NCI-H82 (cell line): ENCODE results near the gene CTDP1.

Experiments
- DNase-seq: peaks from one replicate; lab custom pipeline; 2025; lab: John Stamatoyannopoulos, UW

CTDP1 gene

DNA sequence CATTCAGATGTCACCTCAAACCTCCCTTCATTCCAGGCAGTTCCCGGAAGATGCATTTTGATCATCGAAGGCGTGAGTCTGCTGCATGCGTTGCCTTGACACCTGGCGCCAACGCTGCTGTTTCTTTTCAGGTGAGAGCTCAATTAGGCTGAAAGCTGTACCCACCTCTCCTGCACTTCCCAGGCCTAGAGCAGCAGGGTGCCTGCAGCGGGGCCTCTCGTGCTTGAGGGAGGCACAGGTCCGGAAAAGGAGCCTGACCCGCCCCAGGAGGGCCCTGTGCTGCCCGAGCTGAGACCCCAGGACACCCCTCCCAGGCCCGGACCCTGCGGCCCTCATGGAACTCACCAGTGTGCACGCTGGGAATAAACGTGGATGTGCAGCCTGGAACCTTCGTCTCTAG lies 86.7 kb downstream of the CTDP1 start:
- DNase-seq, result no peak

DNA sequence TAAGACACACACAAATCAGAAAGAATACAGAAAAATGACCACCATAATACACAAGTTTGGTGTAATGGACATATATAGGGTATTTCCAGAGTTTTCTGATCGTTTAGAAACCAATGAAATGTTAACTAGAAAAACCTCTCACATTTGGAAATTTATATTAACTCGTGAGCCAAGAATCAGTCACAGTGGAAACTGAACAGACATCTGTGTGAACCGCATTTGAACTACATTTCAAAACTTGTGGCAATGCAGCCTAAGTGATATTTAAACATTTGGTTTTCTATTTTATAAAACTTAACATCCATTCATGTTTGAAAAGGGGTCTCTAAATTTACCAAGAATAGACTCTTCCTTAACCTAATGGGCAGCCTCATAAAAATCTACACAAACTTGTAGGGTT lies 89.1 kb downstream of the CTDP1 start:
- no peak for DNase-seq

DNA sequence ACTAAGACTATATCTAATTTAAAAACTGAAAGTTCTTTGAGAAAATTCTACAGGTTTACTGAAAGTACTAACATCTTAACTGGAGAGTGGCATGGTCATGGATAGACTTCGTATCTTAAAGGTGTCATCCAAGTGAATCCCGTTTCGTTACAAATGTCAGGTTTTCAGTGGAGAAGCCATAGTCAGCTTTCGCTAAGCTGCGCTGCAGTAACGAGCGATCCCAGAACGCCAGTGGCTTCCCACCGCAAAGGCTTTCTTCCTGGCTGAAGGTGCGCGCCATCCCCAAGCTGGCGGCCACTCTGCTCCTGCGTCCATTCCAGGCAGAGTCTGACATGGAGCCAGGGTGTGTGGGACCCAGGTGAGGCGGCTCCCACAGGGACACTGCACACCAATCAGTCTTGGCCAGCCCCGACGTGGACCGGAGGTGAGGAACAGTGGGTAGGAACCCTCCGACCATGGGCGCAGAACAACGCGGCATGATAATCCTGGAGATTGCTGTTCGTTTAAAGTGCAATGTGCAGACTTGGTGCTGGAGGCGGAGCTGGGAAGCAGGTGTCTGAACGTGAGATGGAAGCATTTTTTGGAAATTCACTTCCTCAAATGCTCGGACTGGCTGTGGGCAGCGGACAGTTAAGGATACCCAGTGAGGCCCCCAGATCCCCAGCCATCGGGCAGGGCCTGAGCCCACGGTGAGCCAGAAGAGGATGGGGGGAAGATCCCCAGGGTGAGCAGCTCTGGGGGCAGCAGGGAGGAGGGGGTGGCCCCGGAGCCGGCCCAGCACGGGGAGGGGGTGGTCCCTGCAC lies 90.3 kb downstream of the CTDP1 start:
- DNase-seq, result no peak

DNA sequence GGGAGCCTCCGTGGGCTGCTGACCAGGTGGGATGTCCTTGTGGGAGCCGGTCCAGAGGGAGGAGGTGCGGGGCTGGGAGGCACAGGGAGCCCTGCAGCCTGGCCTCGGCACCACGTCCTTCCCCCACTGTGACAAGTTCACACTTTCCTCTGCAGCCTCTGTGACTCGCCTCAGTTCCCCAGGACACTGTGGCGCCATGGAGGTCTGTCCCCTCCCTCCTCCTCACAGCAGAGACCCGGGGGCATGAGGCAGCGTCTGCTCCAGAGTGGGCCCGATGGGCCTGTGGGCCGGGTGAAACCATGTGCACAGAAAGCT lies 90.9 kb downstream of the CTDP1 start:
- no peak for DNase-seq

DNA sequence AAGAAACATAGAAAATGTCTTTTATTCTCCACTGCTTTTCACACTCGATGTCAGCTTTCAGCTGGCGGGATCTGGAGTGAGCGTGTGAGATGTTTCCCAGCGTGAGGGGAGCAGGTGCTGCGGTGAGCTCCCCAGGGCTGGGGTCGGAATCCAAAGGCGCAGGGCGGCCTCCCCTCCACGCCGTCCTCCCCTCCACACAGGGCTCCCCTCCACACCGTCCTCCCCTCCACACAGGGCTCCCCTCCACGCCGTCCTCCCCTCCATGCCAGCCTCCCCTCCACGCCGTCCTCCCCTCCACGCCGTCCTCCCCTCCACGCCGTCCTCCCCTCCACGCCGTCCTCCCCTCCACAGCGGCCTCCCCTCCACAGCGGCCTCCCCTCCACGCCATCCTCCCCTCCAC lies 91.2 kb downstream of the CTDP1 start:
- DNase-seq, result no peak

DNA sequence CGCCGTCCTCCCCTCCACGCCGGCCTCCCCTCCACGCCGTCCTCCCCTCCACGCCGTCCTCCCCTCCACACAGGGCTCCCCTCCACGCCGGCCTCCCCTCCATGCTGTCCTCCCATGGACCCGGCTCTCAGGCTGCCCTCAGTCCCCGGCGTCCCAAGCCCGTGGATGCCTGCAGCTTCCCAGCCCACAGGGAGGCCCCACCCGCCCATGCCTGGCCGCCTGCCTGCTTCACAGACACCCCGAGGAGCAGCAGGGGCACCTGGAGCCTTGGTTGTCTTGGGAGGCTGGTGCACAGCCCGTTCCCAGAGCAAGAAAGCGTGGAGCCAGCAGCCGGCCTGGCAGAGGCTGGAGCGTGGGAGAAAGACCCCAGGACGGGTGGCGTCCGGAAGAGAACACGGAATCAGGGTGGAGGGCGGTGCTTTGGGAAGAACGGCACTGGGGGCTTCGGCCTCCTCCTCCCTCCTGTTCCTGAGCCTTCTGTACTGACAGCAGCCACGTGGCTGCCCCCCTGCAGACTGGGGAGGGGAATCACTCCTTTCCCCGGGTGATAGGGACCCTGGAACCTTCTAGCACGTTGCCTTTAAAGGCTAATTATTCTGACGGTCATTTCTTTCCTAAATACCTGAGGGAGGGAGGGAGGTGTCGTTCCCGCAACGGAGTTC lies 92.0 kb downstream of the CTDP1 start:
- DNase-seq, result no peak

DNA sequence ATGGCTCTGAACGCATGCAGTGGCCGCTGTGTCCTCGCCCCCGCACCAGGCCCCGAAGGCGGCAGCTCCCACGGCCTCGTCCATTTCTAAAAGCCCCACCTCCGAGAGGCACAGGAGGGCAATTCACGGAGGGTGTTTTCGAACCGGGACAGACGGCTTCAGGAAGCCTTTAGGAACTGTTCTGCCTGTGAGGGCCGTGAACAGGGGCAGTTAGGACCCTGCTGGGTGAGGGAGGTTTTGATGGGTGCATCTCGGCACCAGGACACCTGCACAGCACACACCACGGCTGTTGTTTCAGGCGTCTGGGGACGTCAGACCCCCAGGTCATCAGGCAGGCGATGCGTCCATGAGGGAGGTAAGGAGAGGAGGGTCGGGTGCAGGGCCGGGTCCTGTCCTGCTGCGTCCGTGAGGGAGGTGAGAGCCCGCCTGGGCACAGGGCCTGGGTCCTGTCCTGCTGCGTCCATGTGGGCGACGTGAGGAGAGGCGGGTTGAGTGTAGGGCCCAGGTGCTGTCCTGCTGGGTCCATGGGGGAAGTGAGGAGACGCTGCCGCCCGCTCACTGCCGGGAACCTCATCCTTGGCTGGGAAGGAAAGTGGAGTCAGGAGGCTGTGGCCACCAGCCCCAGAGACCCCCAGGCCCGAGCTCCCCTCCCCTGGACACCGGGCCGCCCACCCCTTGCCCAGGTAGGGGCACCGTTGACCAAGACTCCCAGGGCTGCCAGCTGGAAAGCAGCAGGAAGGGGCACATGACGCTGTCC lies 92.7 kb downstream of the CTDP1 start:
- DNase-seq, result no peak

DNA sequence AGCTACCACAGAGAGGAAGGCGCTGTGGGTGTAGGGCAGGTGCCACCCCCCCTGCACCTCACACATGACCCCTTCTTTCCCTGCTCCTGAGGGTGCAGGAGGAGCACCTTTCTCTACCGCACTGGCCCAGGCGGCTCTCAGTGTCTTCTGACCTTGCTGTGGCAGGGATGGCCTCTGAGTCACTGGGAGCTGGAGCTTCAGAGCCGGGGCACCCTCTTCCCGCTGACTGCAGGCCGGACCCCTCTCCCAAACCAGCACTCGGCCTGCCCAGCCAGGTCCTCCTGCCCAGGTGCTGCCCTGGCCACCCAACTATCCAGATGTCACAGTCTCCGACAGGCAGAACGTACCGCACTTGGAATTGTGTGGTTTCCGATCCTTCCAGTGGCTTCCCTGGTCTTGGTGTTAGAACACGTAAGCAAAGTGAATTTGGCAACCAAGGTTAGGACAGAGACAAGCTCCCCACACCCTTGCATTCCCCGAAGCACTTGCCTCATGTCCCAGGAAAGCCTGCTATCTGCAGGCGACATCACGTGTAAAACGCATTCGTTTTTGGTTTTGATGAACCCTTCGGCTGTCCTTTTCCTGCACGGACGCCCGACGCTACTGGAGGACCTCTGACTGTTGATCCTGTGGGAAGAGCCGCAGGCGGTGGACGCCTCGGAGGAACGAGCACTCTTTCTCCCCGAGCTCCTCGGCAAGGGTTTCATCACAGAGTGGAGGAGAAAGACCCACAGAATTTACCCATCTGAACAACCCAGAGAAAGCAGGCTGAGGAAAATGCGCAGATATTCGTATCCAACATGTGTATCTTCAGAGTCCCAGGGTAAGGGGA lies 93.5 kb downstream of the CTDP1 start:
- no peak for DNase-seq

DNA sequence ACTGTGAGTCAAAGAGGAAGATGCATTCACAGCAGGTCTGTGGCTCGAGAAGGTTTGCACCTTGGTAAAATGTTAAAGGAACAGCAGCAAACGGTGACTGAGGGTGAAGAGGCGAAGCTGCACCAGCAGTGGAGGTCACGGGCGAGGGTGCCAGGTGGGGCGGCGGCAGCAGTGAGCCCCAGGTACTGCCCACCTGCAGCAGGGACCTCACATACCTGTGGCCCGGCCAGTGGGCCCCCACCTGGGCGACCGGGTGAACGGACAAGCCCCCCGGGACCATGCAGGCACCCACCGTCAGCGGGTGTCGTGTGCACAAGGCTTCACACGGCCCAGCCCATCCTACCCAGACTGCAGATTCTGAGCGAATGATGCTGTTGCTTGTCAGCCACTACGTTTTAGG lies 94.5 kb downstream of the CTDP1 start:
- no peak for DNase-seq

DNA sequence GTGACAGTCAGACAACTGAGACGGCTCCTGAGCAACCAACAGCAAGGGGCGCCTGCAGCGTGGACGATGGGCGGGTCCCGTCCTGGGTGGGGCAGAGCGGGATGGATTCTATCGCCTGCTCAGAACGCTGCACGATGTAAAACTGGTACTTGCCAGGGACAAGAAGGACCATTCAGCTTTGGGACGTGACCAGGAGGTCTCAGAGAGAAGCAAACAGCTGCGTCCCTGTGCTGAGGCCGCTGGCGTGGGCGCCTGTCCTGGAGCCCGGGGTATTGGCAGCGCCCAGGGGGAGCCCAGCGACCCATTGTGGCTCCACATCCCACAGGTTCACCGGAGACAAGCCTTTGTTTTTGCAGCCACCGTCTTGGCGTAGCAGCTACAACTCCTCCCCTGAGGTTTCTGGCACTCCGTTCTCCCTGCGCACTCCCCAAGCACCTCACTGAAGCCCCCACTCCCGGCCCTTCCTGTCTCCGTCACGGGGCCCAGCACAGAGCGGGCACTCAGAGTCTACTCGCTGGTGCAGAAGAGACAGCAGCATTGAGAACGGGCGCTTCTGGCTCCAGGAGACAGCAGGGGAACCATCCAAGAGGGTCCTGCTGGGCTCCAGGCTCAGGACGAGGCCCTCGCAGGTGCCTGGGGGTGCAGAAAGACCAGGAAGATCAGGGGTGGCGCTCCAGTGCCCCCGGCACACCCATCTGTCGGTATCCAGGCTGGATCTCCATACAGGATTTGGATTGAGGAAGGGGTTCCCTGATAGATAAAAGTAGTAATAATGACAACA lies 96.0 kb downstream of the CTDP1 start:
- no peak for DNase-seq

DNA sequence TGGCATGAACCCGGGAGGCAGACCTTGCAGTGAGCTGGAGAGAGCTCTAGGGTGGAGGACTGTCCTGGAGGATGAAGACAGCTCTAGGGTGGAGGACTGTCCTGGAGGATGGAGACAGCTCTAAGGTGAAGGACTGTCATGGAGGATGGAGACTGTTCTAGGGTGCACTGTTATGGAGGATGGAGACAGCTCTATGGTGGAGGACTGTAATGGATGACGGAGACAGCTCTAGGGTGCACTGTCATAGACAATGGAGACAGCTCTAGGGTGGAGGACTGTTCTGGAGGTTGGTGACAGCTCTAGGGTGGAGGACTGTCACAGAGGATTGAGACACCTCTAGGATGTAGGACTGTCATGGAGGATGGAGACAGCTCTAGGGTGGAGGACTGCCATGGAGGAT lies 97.1 kb downstream of the CTDP1 start:
- DNase-seq, result no peak

DNA sequence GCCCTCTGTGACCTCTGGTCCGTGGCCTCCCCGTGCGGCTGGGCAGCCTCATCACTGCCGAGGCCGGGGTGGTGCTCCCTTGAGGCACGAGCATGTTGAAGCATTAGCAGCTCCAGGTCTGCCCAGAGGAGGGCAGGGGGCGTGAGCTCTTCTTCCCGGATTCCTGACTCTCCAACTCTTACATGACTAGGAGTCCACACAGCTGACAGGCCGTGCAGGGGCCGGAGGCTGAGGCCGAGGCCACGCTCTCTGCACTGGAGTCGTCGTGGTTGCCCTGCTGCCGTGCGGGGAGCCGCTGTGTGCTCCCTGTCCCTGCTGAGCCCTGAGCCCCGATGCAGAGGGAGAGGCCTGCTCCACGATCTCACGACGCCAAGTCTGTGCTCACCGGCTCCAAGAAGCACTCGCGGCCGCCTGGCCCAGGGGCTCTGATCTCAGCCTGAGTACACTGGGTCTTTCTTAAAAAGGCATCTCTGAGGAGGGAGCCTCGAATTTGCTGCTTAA lies 98.7 kb downstream of the CTDP1 start:
- no peak for DNase-seq

DNA sequence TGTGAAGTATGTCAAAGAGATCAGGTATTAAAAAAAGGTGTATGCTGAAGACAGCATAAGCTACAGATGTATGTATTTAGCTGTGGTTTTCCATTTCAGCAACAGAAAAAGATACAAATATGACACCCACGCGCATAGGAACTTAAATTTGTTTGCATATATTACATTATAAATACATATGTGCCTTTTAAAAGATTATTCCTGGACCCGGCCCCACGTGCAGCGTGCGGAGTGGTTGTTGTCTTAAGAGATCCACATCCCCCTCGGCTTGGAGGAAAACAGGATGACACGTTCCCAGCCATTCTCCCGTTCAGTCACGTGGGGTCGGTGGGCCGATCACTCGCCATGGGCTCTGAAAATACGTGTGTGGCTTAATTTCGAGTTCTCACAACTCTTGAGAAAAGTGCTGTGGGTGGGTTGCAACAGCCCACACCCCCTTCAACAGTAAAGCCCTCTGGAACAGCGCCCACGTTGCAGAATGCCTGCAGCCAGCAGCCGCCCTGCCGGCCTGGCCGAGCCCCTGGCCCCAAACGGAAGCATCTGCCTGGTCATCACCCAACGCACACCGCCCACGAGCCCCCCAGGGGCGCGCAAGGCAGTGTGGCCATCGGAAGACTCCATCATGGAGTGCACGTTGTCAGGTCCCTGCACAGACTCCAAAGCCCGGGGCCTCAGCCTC lies 99.6 kb downstream of the CTDP1 start:
- no peak for DNase-seq

DNA sequence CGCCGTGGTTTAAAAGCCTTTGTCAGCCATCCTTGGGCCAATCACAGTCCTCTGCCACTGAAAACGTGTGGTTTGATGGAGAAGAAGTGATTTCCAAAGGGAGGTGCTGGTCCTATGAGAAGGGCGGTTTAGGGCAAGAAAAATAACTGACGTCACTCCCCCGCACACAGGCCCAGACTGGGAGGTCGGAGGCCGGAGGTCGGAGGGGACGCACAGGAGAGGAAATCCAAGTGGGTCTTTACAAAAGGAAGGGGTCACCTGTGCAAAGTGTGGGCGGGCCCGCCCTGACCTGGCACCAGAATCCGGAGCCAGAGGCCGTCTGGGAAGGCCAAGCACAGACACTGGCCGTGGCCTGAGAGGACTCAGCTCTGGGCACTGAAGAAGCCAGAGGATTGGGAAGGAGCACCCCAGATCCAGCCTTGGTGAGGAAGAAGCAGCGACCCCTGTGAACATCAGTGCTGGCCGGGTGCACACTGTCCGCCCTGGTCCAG lies 100.1 kb downstream of the CTDP1 start:
- DNase-seq, result no peak

DNA sequence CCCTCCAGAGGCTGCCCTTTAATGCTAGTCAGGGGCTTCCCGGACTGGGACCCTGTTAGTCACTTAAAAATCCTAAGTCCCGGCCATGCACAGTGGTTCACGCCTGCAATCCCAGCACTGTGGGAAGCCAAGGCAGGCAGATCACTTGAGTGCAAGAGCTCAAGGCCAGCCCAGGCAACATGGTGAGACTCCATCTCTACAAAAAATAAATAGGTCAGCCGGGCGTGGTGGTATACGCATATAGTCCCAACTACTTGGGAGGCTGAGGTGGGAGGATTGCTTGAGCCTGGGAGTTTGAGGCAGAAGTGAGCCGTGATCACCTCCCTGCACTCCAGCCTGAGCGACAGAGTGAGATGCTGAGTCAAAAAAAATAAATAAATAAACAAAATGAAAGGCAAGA lies 100.9 kb downstream of the CTDP1 start:
- no peak for DNase-seq

DNA sequence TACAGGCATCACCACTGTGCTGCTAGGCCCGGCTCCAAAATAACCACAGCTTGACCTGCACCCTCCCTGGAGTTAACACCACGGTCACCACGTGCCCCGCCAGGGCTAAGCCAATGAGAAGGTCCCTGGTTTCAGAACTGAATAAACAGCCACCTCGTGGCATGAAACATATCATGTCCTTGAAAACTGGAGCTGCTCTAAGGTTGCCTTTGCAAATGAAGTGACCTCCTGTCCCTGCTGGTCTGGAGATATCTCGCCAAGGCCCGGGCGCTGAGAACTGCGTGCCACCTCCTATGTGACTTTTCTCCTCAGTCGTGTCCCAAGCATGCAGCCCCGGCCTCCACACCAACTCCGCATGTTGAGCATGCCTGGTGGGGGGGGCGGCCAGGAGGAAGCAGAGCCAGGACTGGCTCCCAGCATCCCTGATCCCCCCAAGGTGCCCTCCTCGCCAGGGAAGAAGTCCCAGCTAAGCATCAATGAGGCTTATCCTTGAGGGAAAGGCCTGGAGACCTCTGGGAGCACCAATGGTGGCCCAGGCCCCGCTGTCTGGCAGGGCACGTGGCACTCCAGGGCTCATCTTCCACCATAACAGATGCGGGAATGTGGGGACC lies 101.8 kb downstream of the CTDP1 start:
- DNase-seq, result no peak

DNA sequence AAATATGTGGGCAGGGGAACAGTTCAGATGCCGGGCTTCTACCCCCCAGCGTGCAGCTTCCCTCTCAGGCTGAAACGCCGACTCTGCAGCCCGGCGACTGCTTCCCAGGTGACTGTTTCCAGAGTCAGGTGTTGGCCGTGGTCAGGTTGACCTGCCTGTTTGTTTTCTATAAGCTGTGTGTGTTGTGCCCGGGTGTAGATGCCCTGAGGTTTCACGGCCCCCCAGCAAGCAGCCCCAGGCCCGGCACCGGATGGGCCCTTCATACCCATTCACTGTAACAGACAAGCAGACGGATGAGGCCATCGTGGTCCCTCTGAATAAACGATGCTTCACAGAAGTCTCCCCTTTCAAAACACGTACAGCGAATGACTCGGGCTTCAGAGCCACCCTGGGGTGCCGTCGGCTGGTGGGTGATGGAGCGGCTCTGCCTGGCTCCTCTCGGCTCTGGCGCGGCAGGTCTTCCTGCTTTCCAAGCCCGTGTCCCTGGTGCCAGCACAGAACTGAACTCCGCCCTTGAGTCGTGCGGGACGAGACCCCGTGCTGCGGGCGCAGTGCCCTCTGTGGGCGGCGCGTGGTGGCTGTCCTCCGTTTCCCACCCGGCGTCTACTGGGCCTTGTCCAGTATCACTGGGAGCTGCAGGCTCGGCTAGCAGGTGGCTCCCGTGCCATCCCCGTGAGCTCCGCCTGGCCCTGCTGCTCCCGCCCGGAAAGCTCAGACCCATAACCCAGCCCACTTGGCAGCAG lies 103.1 kb downstream of the CTDP1 start:
- no peak for DNase-seq

DNA sequence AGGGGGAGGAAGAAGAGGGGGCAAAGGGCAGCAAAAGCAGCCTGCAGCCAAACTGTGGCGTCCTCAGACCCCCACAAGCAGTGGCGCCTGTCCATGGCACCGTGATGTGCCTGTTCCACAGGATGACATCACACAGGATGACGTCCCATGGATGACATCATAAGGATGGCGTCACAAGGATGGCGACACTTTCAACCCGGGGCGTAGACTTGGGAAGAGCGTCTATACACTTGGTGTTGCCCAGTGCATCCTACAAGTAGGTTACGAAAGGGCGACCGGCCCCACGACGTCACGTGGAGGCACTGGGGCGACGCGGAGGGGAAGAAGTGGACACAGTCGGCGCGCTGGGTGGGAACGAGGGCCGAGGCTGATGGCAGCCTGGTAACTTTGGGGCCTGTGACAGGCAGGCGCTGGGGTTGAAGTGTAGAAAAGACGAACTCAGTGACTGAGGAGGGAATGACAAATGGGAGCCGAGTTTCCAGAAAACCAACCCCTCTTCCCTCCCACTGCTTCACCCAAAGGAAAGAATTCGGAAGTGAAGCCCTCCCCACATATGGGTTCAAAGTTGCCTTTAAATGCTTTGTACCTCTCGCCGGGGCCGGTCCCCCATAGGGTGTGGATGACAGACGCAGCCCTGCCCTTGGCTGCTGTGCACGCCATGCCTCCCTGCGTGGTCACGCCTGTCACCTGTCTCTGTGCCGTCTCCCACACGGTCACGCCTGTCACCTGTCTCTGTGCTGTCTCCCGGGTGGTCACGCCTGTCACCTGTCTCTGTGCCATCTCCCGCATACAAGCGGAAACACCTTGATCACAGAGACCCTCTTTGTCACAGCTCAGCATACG lies 104.7 kb downstream of the CTDP1 start:
- DNase-seq, result no peak
